Keratinocyte (primary cell): ENCODE results near the gene WDR45B.

ENCODE experiments used
- CTCF ChIP-seq, 3 experiments: IDR thresholded peaks in 1 of 3; conservative IDR thresholded peaks in 1 of 3; optimal IDR thresholded peaks in 1 of 3; 2 replicates in 2 of 3; 3 replicates in 1 of 3; pipeline versions ENCODE3 to v1.5.1; 2011; ENCODE audit warnings: low read length in 3 of 3, mild to moderate bottlenecking in 3 of 3, moderate library complexity in 2 of 3, control low read depth in 1 of 3, inconsistent platforms in 1 of 3; ENCODE audit not compliant: insufficient read depth in 2 of 3; ENCODE audit errors: extremely low read depth in 1 of 3
- EZH2 ChIP-seq: IDR thresholded peaks from one replicate; pipeline ENCODE4 v1.6.1; 2012; ENCODE audit warnings: inconsistent platforms, mild to moderate bottlenecking, low read length, moderate library complexity

DNA sequence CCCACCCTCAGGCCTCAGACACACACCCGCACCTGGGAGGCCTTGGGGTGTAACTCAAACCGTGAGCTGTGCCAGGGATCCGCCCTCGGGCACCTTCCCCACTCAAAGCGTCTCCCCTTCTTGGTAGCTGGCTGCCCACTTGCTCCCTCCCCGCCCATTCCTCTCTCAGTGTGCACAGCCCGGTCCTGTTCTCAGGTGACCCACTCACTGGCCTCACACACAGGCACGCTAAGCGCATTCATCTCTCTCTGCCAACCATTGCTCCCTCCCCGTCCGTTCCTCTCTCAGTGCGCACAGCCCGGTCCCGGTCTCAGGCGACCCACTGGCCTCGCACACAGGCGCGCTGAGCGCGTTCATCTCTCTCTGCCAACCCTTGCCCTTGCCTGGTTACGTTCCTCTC, 20.8 kb downstream of the WDR45B start:
- no peak for TF ChIP-seq CTCF (optimal IDR thresholded peaks at IDR 0.05 in 1 of 3, IDR thresholded peaks at IDR 0.05 in 1 of 3, conservative IDR thresholded peaks at IDR 0.05 in 1 of 3; ENCODE audit: extremely low read depth in 1 of 3, insufficient read depth in 2 of 3, low read length in 3 of 3)
- TF ChIP-seq EZH2 = no peak
